Measurements from ENCODE around the gene ACBD6. TPM values are rescaled to one million over a fixed set of nuclear protein-coding genes. Genes with fewer than 3 reads are reported as not detected.

The ACBD6 gene
- total RNA-seq, 1 donor from 2014 or later, result 73.2 TPM

DNA sequence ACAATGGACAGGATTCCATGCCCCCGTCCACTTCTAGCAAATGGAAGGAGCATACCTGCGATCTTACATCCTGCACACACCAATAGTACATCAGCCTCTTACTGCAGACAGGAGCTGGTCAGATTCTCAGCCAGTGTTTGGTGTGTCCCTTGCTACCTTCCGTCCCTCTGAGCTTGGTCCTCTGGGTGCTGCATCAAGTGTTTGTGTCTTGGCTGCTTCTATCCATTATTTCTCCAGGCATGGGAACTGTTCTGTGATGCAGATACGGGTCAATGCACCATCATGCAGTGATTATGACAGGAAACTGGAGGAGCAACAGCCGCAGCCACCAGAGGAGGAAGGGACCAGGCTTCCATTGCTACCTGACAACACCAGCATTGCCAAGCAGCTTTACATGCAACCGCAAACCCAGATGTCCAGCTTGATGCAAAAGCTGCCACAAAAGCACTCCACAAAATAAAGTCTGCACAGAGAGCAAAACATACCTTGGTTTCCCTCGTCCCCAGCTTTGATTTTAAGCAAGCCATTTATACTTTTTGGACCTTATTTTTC, 34.5 kb upstream of the ACBD6 start:
- DNase-seq (ENCODE audit: low read depth), result no peak
- Histone ChIP-seq H3K4me3 (ENCODE audit: low read depth, low read length) (no peak overlapping the region), H3K36me3 (ENCODE audit: control insufficient read depth, insufficient read depth, low read length) (no peaks in the 10 kb centered on the region), H3K27me3 (ENCODE audit: control insufficient read depth, insufficient read depth, low read length) (no peaks in the 10 kb centered on the region)
- TF ChIP-seq, protein P1, sequence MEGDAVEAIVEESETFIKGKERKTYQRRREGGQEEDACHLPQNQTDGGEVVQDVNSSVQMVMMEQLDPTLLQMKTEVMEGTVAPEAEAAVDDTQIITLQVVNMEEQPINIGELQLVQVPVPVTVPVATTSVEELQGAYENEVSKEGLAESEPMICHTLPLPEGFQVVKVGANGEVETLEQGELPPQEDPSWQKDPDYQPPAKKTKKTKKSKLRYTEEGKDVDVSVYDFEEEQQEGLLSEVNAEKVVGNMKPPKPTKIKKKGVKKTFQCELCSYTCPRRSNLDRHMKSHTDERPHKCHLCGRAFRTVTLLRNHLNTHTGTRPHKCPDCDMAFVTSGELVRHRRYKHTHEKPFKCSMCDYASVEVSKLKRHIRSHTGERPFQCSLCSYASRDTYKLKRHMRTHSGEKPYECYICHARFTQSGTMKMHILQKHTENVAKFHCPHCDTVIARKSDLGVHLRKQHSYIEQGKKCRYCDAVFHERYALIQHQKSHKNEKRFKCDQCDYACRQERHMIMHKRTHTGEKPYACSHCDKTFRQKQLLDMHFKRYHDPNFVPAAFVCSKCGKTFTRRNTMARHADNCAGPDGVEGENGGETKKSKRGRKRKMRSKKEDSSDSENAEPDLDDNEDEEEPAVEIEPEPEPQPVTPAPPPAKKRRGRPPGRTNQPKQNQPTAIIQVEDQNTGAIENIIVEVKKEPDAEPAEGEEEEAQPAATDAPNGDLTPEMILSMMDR (IDR thresholded peaks at IDR 0.05; ENCODE audit: insufficient read depth, low read length, poor library complexity, severe bottlenecking), result no peak

DNA sequence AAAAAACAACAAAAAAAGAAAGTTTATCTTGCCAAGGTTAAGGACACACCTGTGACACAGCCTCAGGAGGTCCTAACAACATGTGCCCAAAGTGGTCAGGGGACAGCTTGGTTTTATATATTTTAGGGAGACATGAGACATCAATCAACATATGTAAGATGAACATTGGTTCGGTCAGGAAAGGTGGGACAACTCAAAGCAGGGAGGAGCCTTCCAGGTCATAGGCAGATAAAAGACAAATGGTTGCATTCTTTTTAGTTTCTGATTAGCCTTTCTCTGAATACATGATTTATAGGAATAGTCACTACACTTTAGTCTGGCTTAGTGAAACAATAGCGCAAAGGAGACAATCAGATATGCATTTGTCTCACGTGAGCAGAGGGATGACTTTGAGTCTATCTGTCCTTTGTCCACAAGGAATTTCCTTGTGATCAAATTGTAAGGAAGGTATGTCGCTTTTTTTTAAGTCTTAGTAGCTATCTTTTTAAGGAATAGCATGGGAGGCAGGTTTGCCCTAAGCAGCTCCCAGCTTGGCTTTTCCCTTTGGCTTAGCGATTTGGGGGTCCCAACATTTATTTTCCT, 33.1 kb upstream of the ACBD6 start:
- H3K36me3 ChIP-seq (ENCODE audit: control insufficient read depth, insufficient read depth, low read length), result no peaks in the 10 kb centered on the region
- TF ChIP-seq, protein P1 (IDR thresholded peaks at IDR 0.05; ENCODE audit: insufficient read depth, low read length, poor library complexity, severe bottlenecking), result no peak

DNA sequence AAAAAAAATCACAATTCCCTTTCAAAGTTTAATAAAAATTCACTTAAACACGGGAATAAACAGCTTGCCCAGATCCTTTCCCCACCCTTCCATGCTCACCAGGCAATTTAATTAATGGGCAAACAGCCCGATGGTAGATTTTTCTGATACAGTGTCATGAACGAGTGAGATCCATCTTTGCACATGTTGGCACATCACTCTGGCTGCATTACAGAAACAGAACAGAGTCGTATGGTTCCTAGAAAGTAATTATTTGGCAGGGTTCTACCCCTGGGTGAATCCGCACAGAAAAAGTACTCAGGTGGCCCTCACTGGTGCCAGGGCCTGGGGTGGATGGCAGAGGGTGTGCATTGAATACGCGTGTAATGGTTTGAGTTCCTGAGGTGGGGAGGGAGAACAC, 31.8 kb upstream of the ACBD6 start:
- no peaks in the 10 kb centered on the region for H3K36me3 ChIP-seq (ENCODE audit: control insufficient read depth, insufficient read depth, low read length)
- no peaks in the 10 kb centered on the region for H3K27me3 ChIP-seq (ENCODE audit: control insufficient read depth, insufficient read depth, low read length)
- DNase-seq (ENCODE audit: low read depth), result no peak
- TF ChIP-seq, protein P1 (IDR thresholded peaks at IDR 0.05; ENCODE audit: insufficient read depth, low read length, poor library complexity, severe bottlenecking), result no peak
- no peak overlapping the region for H3K4me3 ChIP-seq (ENCODE audit: low read depth, low read length)

More for the DNA sequence above, 33.1 kb upstream of the ACBD6 start:
- Histone ChIP-seq H3K4me3 (ENCODE audit: low read depth, low read length) (no peak overlapping the region), H3K27me3 (ENCODE audit: control insufficient read depth, insufficient read depth, low read length) (no peaks in the 10 kb centered on the region)
- DNase-seq (ENCODE audit: low read depth), result no peak

DNA sequence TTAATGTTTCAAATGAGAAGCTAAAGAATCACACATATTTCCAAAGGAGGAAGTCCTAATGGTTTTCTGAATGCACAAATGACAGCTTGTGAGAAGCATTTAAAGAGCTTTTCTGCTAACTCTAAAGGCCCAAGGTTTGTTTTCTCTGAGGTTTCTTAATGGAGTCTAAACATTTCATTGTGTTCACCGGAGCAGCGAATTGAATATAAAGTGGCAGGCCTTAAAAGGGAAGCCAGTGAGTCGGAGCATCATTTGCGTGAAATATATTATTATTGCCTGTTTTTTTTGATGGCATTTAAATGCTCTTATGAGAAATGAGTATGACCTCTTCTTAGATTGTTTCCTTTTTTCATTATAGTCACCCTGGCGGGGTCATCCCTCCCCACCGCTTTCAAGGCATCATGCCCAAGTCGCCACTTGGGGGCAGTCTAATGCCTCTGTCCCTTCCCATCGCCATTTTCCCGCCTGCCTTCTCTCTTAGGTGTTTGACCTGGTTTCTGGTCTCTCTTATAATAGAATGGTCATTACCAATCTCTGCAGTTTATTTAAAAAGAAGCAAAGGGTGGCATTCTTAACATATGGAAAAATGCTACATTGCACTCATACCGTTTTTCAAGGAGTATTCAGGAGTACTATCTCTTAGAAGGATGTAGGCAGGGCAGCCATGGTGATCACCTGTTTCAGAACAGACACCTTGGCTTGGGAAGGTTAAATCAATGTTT, 31.1 kb upstream of the ACBD6 start:
- no peak for DNase-seq (ENCODE audit: low read depth)
- TF ChIP-seq, protein P1 (IDR thresholded peaks at IDR 0.05; ENCODE audit: insufficient read depth, low read length, poor library complexity, severe bottlenecking), result peak; percentile 86
- H3K27me3 ChIP-seq (ENCODE audit: control insufficient read depth, insufficient read depth, low read length), result no peaks in the 10 kb centered on the region

DNA sequence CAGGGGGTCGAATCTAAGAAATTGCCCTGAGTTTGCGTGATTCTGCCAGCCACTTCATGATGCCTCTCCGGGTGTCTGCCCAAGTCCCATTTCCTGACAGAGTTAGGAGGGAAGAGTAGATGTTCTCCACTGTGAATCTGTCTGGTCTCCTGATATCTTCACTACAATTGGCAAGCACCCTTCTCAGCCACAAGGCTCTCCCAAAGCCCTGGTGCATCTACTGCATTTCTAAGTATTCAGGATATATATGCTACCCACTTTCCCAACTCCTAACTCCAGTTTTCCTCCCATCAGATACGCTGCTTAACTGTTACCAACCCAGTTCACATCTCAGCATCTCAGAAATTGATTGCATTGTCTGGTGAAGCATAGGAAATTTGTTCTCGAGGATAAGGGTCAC, 30.5 kb upstream of the ACBD6 start:
- DNase-seq (ENCODE audit: low read depth), result no peak
- H3K36me3 ChIP-seq (ENCODE audit: control insufficient read depth, insufficient read depth, low read length), result no peaks in the 10 kb centered on the region
- TF ChIP-seq, protein P1 (IDR thresholded peaks at IDR 0.05; ENCODE audit: insufficient read depth, low read length, poor library complexity, severe bottlenecking), result no peak
- no peaks in the 10 kb centered on the region for H3K27me3 ChIP-seq (ENCODE audit: control insufficient read depth, insufficient read depth, low read length)
- no peak overlapping the region for H3K4me3 ChIP-seq (ENCODE audit: low read depth, low read length)

More for the DNA sequence above, 31.1 kb upstream of the ACBD6 start:
- Histone ChIP-seq H3K4me3 (ENCODE audit: low read depth, low read length) (no peak overlapping the region), H3K36me3 (ENCODE audit: control insufficient read depth, insufficient read depth, low read length) (no peaks in the 10 kb centered on the region)
